Measurements from ENCODE around the gene PIANP.

- TF ChIP-seq CTCF (IDR thresholded peaks at IDR 0.05; ENCODE audit: low read length) (no peak), EZH2 (optimal IDR thresholded peaks at IDR 0.05; ENCODE audit: low read depth, low read length) (no peak)
Observed at GRCh38 chr12:6644257-6644596, 56.4 kb downstream of the PIANP start.
